DLD1 (cell line): ENCODE results near the gene FOLR2.
"Not testable (repeated sequence)": the region's sequence is repeated elsewhere in the genome, so short reads cannot be mapped to it uniquely, and the experiment has no call there.

Source experiments
- in situ Hi-C: cut with HindIII; loops from 2 replicates; pipeline ENCODE4 v1.10.0; 2017; ENCODE audit warnings: low sequenced_read_pairs

FOLR2 gene

DNA sequence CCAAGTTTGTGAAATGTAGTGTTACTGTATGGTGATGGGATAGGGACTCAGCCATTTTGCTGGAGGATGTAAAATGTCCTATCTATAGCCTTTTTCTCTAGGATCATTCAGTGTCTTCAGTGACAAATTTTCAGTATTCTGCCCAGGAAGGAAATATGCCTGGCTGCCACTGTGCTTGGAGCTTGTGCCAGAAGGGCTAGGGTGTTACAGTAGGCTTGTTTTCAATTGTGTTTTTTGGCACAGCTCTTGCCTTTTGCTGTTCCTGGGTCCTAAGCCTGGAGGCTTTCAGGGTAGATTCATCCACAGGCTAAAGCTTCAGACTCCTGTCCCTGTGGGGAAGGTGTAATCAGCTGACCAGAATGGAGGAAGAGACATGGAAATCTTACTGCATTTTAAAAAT, 49.4 kb downstream of the FOLR2 start:
- in situ Hi-C loops, result no loop called here

DNA sequence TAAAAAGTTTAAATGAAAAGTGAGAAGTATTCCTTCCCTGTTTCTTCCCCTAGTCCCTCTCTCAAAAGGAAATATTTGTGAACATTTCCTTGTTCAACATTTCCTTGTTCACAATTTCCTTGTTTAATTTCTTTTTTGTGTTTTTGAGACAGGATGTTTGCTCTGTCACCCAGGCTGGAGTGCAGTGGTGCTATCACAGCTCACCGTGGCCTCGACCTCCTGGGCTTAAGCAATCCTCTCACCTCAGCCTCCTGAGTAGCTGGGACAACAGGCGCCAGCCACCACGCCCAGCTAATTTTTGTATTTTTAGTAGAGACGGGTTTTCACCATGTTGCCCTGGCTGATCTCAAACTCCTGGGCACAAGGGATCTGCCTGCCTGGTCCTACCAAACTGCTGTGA, 50.4 kb downstream of the FOLR2 start:
- in situ Hi-C loops, result not testable (repeated sequence)

DNA sequence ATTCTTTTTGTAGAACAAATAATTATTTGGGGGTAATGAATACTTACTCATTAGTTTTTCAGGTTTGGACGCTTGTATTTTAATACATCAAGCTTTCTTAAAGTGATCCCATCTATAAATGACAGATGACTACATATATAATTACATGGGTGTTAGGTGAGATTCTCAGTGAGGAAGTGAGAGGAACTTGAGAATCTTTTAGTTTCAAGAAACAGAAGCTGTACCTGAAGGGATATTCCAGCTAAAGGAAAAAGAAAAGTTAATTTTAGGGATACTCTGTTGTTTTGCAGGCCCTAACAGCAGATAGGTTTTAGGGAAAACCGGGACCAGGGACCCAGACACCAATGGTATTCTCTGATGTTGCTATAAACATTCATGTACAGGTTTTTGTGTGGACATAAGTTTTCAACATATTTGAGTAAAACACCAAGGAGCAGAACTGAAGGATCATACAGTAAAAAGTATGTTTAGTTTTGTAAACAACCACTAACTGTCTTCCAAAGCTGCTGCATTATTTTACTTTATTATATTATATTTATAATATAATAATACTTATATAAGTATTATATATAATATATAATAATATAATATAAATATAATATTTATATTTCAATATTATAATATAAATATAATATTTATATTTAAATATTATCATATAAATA, 51.5 kb downstream of the FOLR2 start:
- in situ Hi-C loops, result no loop called here
